Activated naive CD8-positive, alpha-beta T cell treated with anti-CD3 and anti-CD28 coated beads, Interleukin-2, amount 10 ng/mL, durations not matched to agents 7 days and 5 days (primary cell): ENCODE measurements around the gene CAMK2G. TPM values are rescaled to one million over a fixed set of nuclear protein-coding genes. Genes with fewer than 3 reads are reported as not detected.
A peak's percentile ranks its signal among the peaks of the same experiment; 100 is the strongest.

ENCODE experiments used
- ATAC-seq: fragments of 150-1000 bp; cut with Tn5 transposase; one replicate; pipeline ENCODE4 v1.10.0; 2021; ENCODE audit warnings: low read depth, moderate library complexity
- POLR2A ChIA-PET: fragments of 350-600 bp; sonication (Branson Sonifier 250); formaldehyde crosslinking; loops from one replicate; lab custom pipeline; 2021; ENCODE audit warnings: antibody characterized with exemption; lab: Charles Lee
- DNase-seq: peaks from one replicate; pipeline ENCODE4 v3.0.0; 2021
- H3K27ac Mint-ChIP-seq: one replicate; pipeline ENCODE4 v1.8.0; 2022; ENCODE audit warnings: mild to moderate bottlenecking, mixed read lengths
- H3K27me3 Mint-ChIP-seq: one replicate; pipeline ENCODE4 v1.8.0; 2022; ENCODE audit warnings: mild to moderate bottlenecking, moderate library complexity, mixed read lengths
- H3K36me3 Mint-ChIP-seq: one replicate; pipeline ENCODE4 v1.8.0; 2021; ENCODE audit warnings: mild to moderate bottlenecking, mixed read lengths
- H3K4me1 Mint-ChIP-seq: one replicate; pipeline ENCODE4 v1.8.0; 2021; ENCODE audit warnings: mixed read lengths
- H3K4me3 Mint-ChIP-seq: one replicate; pipeline ENCODE4 v1.8.0; 2022; ENCODE audit warnings: mild to moderate bottlenecking, moderate library complexity, mixed read lengths
- H3K9me3 Mint-ChIP-seq: one replicate; pipeline ENCODE4 v1.8.0; 2021; ENCODE audit warnings: mixed read lengths
- total RNA-seq, 2 experiments: library from RNA; stranded (reverse); gene quantifications; one replicate each; pipeline ENCODE4 v1.2.3, GENCODE V29; 2021

The CAMK2G gene
- total RNA-seq, 2 experiments from 2014 or later: 48.6 to 53.5 TPM

GRCh38 chr10:73813333-73813732 is 61.0 kb downstream of the CAMK2G start:
- Mint-ChIP-seq H3K36me3 (peaks cover 7% of the 10 kb centered on the region), H3K27me3 (no peaks in the 10 kb centered on the region), H3K9me3 (no peaks in the 10 kb centered on the region), H3K27ac (peak overlapping the region; percentile 24), H3K4me1 (peaks cover 22% of the 10 kb centered on the region), H3K4me3 (no peak overlapping the region)
- no peak for DNase-seq
- POLR2A ChIA-PET: interaction anchor here (1.4 kb wide), 1 partner anchor 40 kb away, joined by 4 read pairs; no protein-coding TSS in a partner anchor
- no peak for ATAC-seq

- peak overlapping the region; percentile 38 for H3K27ac Mint-ChIP-seq
- no peak for DNase-seq
- H3K27me3 Mint-ChIP-seq: no peaks in the 10 kb centered on the region
- H3K4me1 Mint-ChIP-seq: peaks cover 22% of the 10 kb centered on the region
- H3K4me3 Mint-ChIP-seq: peak overlapping the region; percentile 54
- POLR2A ChIA-PET: interaction anchor here (1.2 to 1.4 kb wide), 2 partner anchors 31 to 40 kb away, joined by 4 to 5 read pairs; partner anchors contain the start of gene CHCHD1
- no peaks in the 10 kb centered on the region for H3K9me3 Mint-ChIP-seq
- no peak for ATAC-seq
- peaks cover 11% of the 10 kb centered on the region for H3K36me3 Mint-ChIP-seq
Measured at GRCh38 chr10:73812657-73813056, 61.7 kb downstream of the CAMK2G start.

- DNase-seq: peak; percentile 82
- Mint-ChIP-seq H3K4me3 (peak overlapping the region; percentile 96), H3K27ac (peak overlapping the region; percentile 95), H3K4me1 (peaks cover 32% of the 10 kb centered on the region), H3K27me3 (no peaks in the 10 kb centered on the region), H3K9me3 (no peaks in the 10 kb centered on the region), H3K36me3 (peaks cover 22% of the 10 kb centered on the region)
- POLR2A ChIA-PET: interaction anchor here (0.6 to 3.4 kb wide), 12 partner anchors 16 to 247 kb away, joined by 3 to 32 read pairs (median 5); partner anchors contain the start of genes CHCHD1, SEC24C and ZSWIM8
- peak; percentile 28 for ATAC-seq
Measured at GRCh38 chr10:73810735-73811465, 63.5 kb downstream of the CAMK2G start.

GRCh38 chr10:73810358-73810734 is 64.0 kb downstream of the CAMK2G start:
- POLR2A ChIA-PET: interaction anchor here (0.6 to 3.4 kb wide), 14 partner anchors 15 to 333 kb away, joined by 3 to 32 read pairs (median 5); partner anchors contain the start of genes CHCHD1, SEC24C and ZSWIM8
- Mint-ChIP-seq H3K9me3 (no peaks in the 10 kb centered on the region), H3K27me3 (no peaks in the 10 kb centered on the region), H3K4me3 (peak overlapping the region; percentile 96), H3K4me1 (peaks cover 35% of the 10 kb centered on the region), H3K27ac (peak overlapping the region; percentile 95), H3K36me3 (peaks cover 28% of the 10 kb centered on the region)
- DNase-seq: no peak
- ATAC-seq: no peak

GRCh38 chr10:73809061-73809818 is 65.1 kb downstream of the CAMK2G start:
- Mint-ChIP-seq H3K27ac (peak overlapping the region; percentile 81), H3K4me1 (peaks cover 35% of the 10 kb centered on the region), H3K4me3 (peak overlapping the region; percentile 96), H3K27me3 (no peaks in the 10 kb centered on the region), H3K9me3 (no peaks in the 10 kb centered on the region), H3K36me3 (peaks cover 29% of the 10 kb centered on the region)
- ATAC-seq: no peak
- no peak for DNase-seq
- POLR2A ChIA-PET: interaction anchor here (0.6 to 3.4 kb wide), 7 partner anchors 10 to 66 kb away, joined by 3 to 32 read pairs (median 7); partner anchors contain the start of genes CHCHD1, SEC24C and ZSWIM8

GRCh38 chr10:73808021-73808815 is 66.1 kb downstream of the CAMK2G start:
- no peaks in the 10 kb centered on the region for H3K27me3 Mint-ChIP-seq

GRCh38 chr10:73807471-73807870 is 66.9 kb downstream of the CAMK2G start:
- DNase-seq (no peak), ATAC-seq (no peak)
- peaks cover 42% of the 10 kb centered on the region for H3K4me1 Mint-ChIP-seq
- H3K4me3 Mint-ChIP-seq: no peak overlapping the region
- peaks cover 42% of the 10 kb centered on the region for H3K36me3 Mint-ChIP-seq
- H3K9me3 Mint-ChIP-seq: no peaks in the 10 kb centered on the region
- H3K27me3 Mint-ChIP-seq: no peaks in the 10 kb centered on the region
- POLR2A ChIA-PET: interaction anchor here (0.5 to 3.4 kb wide), 4 partner anchors 9 to 35 kb away, joined by 3 to 32 read pairs (median 6); a partner anchor contains a TSS
- H3K27ac Mint-ChIP-seq: peak overlapping the region; percentile 49

More at GRCh38 chr10:73808021-73808815, 66.1 kb downstream of the CAMK2G start:
- Mint-ChIP-seq H3K9me3 (no peaks in the 10 kb centered on the region), H3K4me1 (peaks cover 40% of the 10 kb centered on the region), H3K27ac (no peak overlapping the region), H3K4me3 (no peak overlapping the region), H3K36me3 (peaks cover 37% of the 10 kb centered on the region)
- DNase-seq (no peak), ATAC-seq (no peak)
- POLR2A ChIA-PET: interaction anchor here (0.6 to 3.4 kb wide), 4 partner anchors 9 to 40 kb away, joined by 3 to 32 read pairs (median 6); partner anchors contain the start of gene CHCHD1

GRCh38 chr10:73806176-73806950 is 68.0 kb downstream of the CAMK2G start:
- Mint-ChIP-seq H3K27me3 (no peaks in the 10 kb centered on the region), H3K36me3 (peaks cover 44% of the 10 kb centered on the region), H3K27ac (peak overlapping the region; percentile 11), H3K4me1 (peaks cover 42% of the 10 kb centered on the region), H3K9me3 (no peaks in the 10 kb centered on the region), H3K4me3 (peak overlapping the region; percentile 1)
- POLR2A ChIA-PET: interaction anchor here (1.2 to 1.5 kb wide), 2 partner anchors 13 to 21 kb away, joined by 3 to 5 read pairs; partner anchors contain the start of gene ZSWIM8
- ATAC-seq (no peak), DNase-seq (no peak)

GRCh38 chr10:73803680-73804286 is 70.6 kb downstream of the CAMK2G start:
- Mint-ChIP-seq H3K9me3 (no peaks in the 10 kb centered on the region), H3K36me3 (peaks cover 43% of the 10 kb centered on the region)

GRCh38 chr10:73802276-73802991 is 71.9 kb downstream of the CAMK2G start:
- Mint-ChIP-seq H3K27me3 (no peaks in the 10 kb centered on the region), H3K36me3 (peaks cover 40% of the 10 kb centered on the region), H3K4me1 (peaks cover 22% of the 10 kb centered on the region), H3K9me3 (no peaks in the 10 kb centered on the region), H3K27ac (peak overlapping the region; percentile 30), H3K4me3 (no peak overlapping the region)
- POLR2A ChIA-PET: no interaction called here
- ATAC-seq (no peak), DNase-seq (no peak)

More at GRCh38 chr10:73803680-73804286, 70.6 kb downstream of the CAMK2G start:
- POLR2A ChIA-PET: interaction anchor here (1.1 kb wide), 1 partner anchor 11 kb away, joined by 3 read pairs; no protein-coding TSS in a partner anchor
- DNase-seq (no peak), ATAC-seq (peak; percentile 19)
- no peak overlapping the region for H3K4me3 Mint-ChIP-seq
- peak overlapping the region; percentile 79 for H3K27ac Mint-ChIP-seq
- peaks cover 27% of the 10 kb centered on the region for H3K4me1 Mint-ChIP-seq
- no peaks in the 10 kb centered on the region for H3K27me3 Mint-ChIP-seq

GRCh38 chr10:73801253-73801590 is 73.1 kb downstream of the CAMK2G start:
- H3K9me3 Mint-ChIP-seq: no peaks in the 10 kb centered on the region
- DNase-seq (no peak), ATAC-seq (no peak)
- H3K4me3 Mint-ChIP-seq: no peak overlapping the region
- H3K4me1 Mint-ChIP-seq: peaks cover 15% of the 10 kb centered on the region
- peaks cover 40% of the 10 kb centered on the region for H3K36me3 Mint-ChIP-seq
- no peaks in the 10 kb centered on the region for H3K27me3 Mint-ChIP-seq
- POLR2A ChIA-PET: no interaction called here
- no peak overlapping the region for H3K27ac Mint-ChIP-seq
